GM18907 (cell line): ENCODE data around the gene DOCK6.

Experiments
- ATAC-seq: cut with Tn5 transposase; IDR thresholded peaks from one replicate; pipeline ENCODE4 v1.9.1; 2021; ENCODE audit warnings: mild to moderate bottlenecking, moderate library complexity; ENCODE audit not compliant: unreplicated experiment

DOCK6 gene

DNA sequence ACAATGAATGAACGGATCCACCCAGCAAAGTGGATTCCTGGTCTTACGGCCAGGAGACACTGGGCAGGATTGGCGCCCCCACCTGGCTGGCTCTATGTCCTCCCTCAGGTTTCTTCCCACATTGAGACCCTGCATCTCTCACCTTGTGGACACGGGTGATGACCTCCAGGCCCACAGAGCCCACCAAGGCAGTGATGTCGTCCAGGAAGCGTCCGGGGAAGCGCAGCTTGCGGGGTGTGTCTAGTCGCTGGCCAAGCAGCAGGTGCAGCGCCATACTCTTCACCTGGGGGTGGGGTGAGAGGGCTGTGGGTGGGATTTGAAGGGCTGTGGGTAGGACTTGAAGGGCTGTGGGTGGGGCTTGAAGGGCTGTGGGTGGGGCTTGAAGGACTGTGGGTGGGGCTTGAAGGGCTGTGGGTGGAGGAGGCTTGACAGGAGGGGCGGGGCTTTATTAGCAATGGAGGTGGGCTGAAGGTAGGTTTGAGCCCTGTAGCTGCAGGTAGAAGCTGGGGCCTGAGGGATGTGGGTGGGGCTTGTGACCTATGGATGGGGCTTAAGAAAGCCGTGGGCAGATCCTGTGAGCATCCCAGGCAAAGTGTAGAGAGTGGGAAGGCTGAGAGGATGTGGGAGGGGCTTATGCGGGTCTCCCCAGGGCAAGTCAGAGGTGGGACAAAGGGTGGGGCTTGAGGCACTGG, 35.0 kb downstream of the DOCK6 start:
- no peak for ATAC-seq

- no peak for ATAC-seq
These were observed 35.6 kb downstream of the DOCK6 start for GRCh38 chr19:11226716-11227166.

- ATAC-seq: no peak
These were observed 36.5 kb downstream of the DOCK6 start for GRCh38 chr19:11225815-11226214.

GRCh38 chr19:11225172-11225571, 37.2 kb downstream of the DOCK6 start:
- ATAC-seq: no peak

DNA sequence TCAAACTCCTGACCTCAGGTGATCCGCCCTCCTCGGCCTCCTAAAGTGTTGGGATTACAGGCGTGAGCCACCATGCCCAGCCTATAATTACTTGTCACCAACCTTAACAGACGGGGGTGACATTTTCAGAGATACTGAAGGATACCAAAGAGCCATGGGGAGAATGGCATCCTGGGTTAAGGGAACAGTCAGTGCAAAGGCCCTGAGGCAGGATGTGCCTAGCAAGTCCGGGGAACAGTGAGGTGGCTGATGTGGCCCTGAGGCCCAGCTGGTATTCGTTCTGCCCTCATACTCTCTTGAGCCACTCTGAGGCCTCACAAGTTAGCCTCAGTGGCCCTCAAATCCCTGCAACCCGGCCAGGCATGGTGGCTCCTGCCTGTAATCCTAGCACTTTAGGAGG, 37.9 kb downstream of the DOCK6 start:
- no peak for ATAC-seq

DNA sequence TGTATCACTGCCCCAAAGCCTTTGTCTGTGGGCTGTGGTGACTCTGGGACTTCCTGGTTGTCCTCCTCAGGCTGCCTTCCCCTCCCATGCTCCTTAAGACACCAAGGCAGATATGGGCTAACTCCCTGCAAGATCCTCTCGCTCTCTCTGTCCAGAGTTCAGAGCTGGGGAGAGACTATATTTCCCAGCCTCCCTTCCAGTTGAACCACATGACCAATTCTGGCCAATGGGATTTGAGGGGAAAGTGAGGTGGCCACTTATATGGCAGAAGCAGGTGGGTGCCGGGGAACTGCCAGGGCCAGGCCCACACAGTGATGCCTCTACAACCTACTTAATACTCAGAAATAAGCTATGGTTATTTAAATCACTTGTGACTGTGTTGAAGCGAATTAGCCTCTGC, 39.1 kb downstream of the DOCK6 start:
- no peak for ATAC-seq

GRCh38 chr19:11221082-11221598, 41.2 kb downstream of the DOCK6 start:
- ATAC-seq: no peak

DNA sequence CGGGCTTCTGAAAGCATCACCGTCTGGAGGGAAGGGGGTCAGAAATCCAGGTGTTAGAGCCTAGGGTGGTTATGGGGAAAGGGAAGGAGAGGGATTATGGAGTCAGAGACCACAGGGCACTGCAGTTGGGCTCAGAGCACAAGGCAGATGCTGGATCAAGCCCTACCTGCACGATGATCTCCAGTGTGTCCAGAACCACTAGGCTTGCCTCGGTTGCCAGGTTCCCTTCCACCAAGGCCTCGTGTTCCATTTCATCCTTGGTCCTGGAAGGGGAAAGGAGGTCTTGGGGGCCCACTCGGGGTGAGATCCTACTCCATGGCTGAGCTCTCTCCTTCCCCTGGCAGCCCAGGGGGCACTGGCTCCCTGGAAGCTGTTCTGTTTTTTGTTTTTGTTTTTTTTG, 47.9 kb downstream of the DOCK6 start:
- no peak for ATAC-seq

- ATAC-seq: no peak
These were observed 51.7 kb downstream of the DOCK6 start for GRCh38 chr19:11210656-11210928.

- ATAC-seq: no peak
These were observed 52.3 kb downstream of the DOCK6 start for GRCh38 chr19:11209839-11210655.

DNA sequence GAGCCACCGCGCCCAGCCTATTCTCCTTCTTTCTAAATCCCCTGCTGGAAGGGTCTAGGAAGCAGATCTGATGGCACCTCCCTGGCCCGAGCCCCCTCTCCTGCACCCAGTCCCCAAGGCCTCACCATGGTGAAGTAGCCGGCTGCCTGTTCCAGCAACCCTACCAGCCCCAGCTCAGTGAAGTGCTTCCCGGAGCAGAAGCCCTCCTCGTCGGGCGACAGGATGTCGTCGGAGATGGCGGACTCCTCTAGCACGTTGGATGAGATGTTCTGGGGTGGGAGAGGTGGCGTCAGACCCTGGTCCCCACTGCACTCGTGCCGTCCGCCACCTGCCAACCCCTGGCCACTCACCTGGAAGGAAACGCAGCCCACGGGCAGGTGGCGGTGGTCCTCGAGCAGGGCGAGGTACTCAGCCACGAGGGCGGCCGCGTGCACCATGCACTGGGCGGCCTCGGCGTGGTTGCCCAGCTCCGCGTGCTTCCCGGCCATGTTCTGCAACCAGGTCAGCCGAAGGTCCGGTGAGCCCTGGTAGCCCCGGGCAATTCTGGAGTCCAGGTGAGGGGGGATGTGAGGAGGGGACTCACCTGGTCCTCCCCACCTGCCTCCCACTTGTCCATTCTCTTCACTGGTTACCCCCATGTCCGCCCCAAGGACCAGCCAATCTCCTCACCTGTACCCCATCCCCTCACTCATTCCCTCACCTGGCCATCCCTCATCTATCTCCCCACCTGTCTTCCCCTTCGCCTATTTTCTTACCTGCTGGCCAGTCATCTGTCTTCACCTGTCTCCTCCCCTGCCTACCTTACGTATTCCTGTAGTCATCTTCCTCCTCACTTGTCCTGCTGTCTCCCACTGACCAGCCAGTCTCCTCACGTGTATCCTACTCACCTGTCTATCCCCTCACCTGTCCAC, 53.5 kb downstream of the DOCK6 start:
- ATAC-seq: no peak

DNA sequence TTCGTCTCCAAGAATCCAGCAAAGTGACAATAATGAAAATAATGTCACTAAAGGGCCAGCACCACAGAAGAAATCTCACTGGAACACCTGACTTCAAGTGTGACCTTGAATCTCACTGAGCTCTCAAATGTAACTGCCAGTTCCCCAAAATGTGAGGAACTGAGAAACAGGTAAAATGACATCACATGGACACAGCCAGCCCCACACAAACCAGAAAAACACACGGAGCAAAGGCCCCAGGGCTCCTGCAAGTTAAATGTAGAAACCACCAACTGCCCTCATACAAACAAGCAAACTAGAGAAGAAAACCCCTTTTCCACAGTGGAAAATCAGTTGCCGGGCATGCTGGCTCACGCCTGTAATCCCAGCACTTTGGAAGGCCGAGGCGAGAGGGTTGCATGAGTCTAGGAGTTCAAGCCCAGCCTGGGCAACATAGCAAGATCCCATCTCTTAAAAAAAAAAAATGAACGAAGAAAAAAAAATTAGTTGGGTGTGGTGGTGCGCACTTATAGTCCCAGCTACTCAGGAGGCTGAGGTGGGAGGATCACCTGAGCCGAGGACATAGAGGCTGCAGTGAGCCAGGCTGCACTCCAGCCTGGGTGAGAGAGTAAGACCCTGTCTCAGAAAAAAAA, 56.3 kb downstream of the DOCK6 start:
- ATAC-seq: no peak

GRCh38 chr19:11204943-11205349, 57.4 kb downstream of the DOCK6 start:
- ATAC-seq: no peak

DNA sequence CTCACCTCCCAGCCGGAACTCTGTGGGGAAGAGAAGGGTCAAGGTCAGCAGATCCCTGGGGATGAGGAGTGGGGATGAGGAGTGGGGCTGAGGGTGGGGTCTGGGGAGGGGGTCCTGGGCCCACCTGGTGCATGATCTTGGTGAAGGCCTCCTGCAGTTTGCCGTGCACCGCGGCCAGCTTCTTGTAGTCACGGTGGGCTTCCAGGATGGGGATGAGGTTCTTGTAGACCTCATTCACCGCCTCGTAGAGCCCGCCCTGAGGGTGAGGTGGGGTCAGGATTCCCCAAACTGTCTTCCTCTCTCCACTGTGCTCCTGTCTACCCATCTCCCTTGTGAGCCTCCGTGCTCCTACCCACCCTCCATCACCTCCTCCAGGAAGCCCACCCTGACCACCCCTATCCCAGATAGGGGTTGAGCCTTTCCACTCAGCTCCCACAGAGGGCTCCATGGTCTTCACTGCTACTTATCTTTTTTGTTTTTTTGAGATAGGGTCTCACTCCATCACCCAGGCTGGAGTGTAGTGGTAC, 58.2 kb downstream of the DOCK6 start:
- ATAC-seq: no peak

GRCh38 chr19:11203194-11204075, 58.9 kb downstream of the DOCK6 start:
- ATAC-seq: no peak

DNA sequence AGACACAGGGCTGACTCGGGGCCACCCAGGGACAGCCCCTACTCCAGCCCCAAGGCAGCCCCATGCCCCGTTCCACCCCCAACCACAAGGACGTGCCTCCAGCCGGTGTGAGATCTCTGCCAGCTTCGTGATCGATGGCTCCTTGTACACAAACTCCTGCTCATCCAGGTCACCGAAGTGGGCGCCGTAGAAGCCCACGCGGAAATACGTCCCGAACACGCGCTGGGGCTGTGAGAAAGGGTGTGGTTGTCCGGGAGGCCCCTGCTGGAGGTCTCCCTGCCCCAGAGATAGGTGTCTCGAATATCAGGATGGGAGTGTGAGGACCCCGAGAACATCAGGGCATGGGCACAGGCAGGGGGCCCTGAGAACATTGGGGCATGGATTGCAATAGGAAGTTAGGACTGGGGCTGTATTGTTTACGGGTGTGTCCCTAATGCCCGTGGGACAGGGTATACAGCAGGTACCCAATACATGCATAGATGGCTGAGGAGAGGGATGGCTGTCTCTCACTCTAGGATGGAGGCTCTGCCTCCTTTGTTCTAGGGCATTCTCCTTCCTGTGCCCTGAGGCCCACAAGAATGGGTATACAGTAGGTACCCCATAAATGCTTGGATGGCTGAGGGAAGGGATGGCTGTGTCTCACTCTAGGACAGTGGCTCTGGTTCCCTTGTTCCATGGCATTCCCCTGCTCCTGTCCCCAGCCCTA, 59.7 kb downstream of the DOCK6 start:
- ATAC-seq: no peak

GRCh38 chr19:11201791-11202190, 60.5 kb downstream of the DOCK6 start:
- ATAC-seq: no peak

GRCh38 chr19:11200931-11201330, 61.4 kb downstream of the DOCK6 start:
- no peak for ATAC-seq

- ATAC-seq: no peak
These were observed 62.2 kb downstream of the DOCK6 start for GRCh38 chr19:11200015-11200574.
